Testis (tissue), 3 donors: Measurements from ENCODE around the gene SF3B5. TPM values are rescaled to one million over a fixed set of nuclear protein-coding genes. Genes with fewer than 3 reads are reported as not detected.

Experiments used
- DNase-seq: peaks from one replicate; pipeline ENCODE4 v3.0.0-alpha.2; 2019
- H3K27ac ChIP-seq, 2 donors: fragments of 200-600 bp; sonication (generic); one replicate each; pipeline ENCODE4 v1.5.1; 2019
- H3K27me3 ChIP-seq: fragments of 200-600 bp; sonication (generic); one replicate; pipeline ENCODE4 v1.5.1; 2019
- H3K36me3 ChIP-seq: fragments of 200-600 bp; sonication (generic); one replicate; pipeline ENCODE4 v1.5.1; 2017; ENCODE audit warnings: low read depth; ENCODE audit errors: missing control alignments
- H3K4me1 ChIP-seq: fragments of 200-600 bp; sonication (generic); one replicate; pipeline ENCODE4 v1.5.1; 2019
- H3K4me3 ChIP-seq, 2 donors: fragments of 200-600 bp; sonication (generic); one replicate each; pipeline ENCODE4 v1.5.1; 2017 to 2019
- H3K9me3 ChIP-seq: fragments of 200-600 bp; sonication (generic); one replicate; pipeline ENCODE4 v1.5.1; 2017
- CTCF ChIP-seq, 3 experiments: fragments of 450-650 bp in 2 of 3; fragments of 200-600 bp in 1 of 3; sonication (generic) in 1 of 3; IDR thresholded peaks; one replicate each; pipeline ENCODE4 v1.5.1; 2016 to 2019; ENCODE audit warnings: antibody characterized with exemption in 3 of 3, mild to moderate bottlenecking in 2 of 3, moderate library complexity in 1 of 3
- POLR2A ChIP-seq: fragments of 450-650 bp; IDR thresholded peaks from one replicate; pipeline ENCODE4 v1.6.1; 2017; ENCODE audit warnings: antibody characterized with exemption, mild to moderate bottlenecking, moderate library complexity
- WGBS, 2 donors: methylation state at CpG; one replicate each; pipeline ENCODE4 v1.1.5; 2018; 5-methylcytosine and 5-hydroxymethylcytosine counted together
- intact Hi-C: fragments of 100-400 bp; cut with DNase I; formaldehyde crosslinking; loops from one replicate; pipeline ENCODE4 v1.15.1; 2023; ENCODE audit warnings: low total_unique reads
- polyA plus RNA-seq: library from polyadenylated mRNA; stranded (reverse); fragments of 350-450 nt; fragmentation: Illumina TruSeq; extraction: RNeasy Lipid Tissue Mini Kit (QIAGEN cat#74804); gene quantifications from one replicate; pipeline ENCODE4 v1.2.3, GENCODE V29; 2014; ENCODE audit warnings: low read depth, low replicate concordance; ENCODE audit not compliant: insufficient read depth
- total RNA-seq, 2 donors: library from RNA; depleted of rRNA; stranded (reverse); fragments of >200 nt; gene quantifications; one replicate each; pipeline ENCODE4 v1.2.3, GENCODE V29; 2016

Gene SF3B5
- total and polyA plus RNA-seq, 3 donors from 2014 or later: 153 to 200 (median 174) TPM

GRCh38 chr6:144065213-144065660, 30.1 kb downstream of the SF3B5 start:
- no peaks in the 10 kb centered on the region for H3K36me3 ChIP-seq
- peak overlapping the region; percentile 67 to 75 for H3K4me3 ChIP-seq
- no peak overlapping the region for H3K27ac ChIP-seq
- DNase-seq: no peak
- H3K27me3 ChIP-seq: no peaks in the 10 kb centered on the region
- intact Hi-C loops: no loop called here
- peaks cover 10% of the 10 kb centered on the region for H3K4me1 ChIP-seq
- TF ChIP-seq CTCF (IDR thresholded peaks at IDR 0.05) (no peak), POLR2A (no peak)
- WGBS, 2 donors: 50 to 67% methylated on average over 9 of the region's 9 CpGs
- H3K9me3 ChIP-seq: no peaks in the 10 kb centered on the region

- no peaks in the 10 kb centered on the region for H3K9me3 ChIP-seq
- H3K36me3 ChIP-seq: no peaks in the 10 kb centered on the region
- peak overlapping the region in 1 of 2 donors; percentile 24 for H3K27ac ChIP-seq
- intact Hi-C loops: no loop called here
- no peaks in the 10 kb centered on the region for H3K27me3 ChIP-seq
- peak overlapping the region; percentile 67 to 75 for H3K4me3 ChIP-seq
- 4 to 7% methylated on average over 37 to 57 of the region's 57 CpGs for WGBS, 2 donors
- peak; percentile 36 for DNase-seq
- peaks cover 10% of the 10 kb centered on the region for H3K4me1 ChIP-seq
- no peak for TF ChIP-seq POLR2A
- no peak for TF ChIP-seq CTCF (IDR thresholded peaks at IDR 0.05)
Measured at GRCh38 chr6:144064402-144065212, 30.8 kb downstream of the SF3B5 start.

GRCh38 chr6:144063744-144064401, 31.5 kb downstream of the SF3B5 start:
- Histone ChIP-seq H3K9me3 (no peaks in the 10 kb centered on the region), H3K27ac (peak overlapping the region in 1 of 2 donors; percentile 24), H3K4me3 (peak overlapping the region; percentile 67 to 75), H3K4me1 (peaks cover 10% of the 10 kb centered on the region), H3K27me3 (no peaks in the 10 kb centered on the region), H3K36me3 (no peaks in the 10 kb centered on the region)
- WGBS, 2 donors: 0% methylated on average over 30 to 54 of the region's 72 CpGs
- intact Hi-C loops: no loop called here
- no peak for TF ChIP-seq CTCF (IDR thresholded peaks at IDR 0.05)
- TF ChIP-seq POLR2A: no peak
- peak; percentile 88 for DNase-seq

- TF ChIP-seq POLR2A (no peak), CTCF (IDR thresholded peaks at IDR 0.05) (no peak)
- 7% methylated on average over 16 of the region's 16 CpGs for WGBS, 2 donors
- Histone ChIP-seq H3K27me3 (no peaks in the 10 kb centered on the region), H3K9me3 (no peaks in the 10 kb centered on the region), H3K27ac (no peak overlapping the region), H3K36me3 (no peaks in the 10 kb centered on the region), H3K4me1 (peaks cover 10% of the 10 kb centered on the region), H3K4me3 (peak overlapping the region; percentile 67 to 75)
- intact Hi-C loops: no loop called here
- no peak for DNase-seq
Measured at GRCh38 chr6:144063246-144063743, 32.1 kb downstream of the SF3B5 start.
